ENCODE measurements around the gene UBE2D1. TPM values are rescaled to one million over a fixed set of nuclear protein-coding genes. Genes with fewer than 3 reads are reported as not detected.
A peak's percentile ranks its signal among the peaks of the same experiment; 100 is the strongest.

UBE2D1 gene
- total and polyA plus RNA-seq, 2 of the 13 experiments (the other 11 are each of a cell fraction or from before 2014, with no cell fraction given), result 6.2 to 13.8 TPM

DNA sequence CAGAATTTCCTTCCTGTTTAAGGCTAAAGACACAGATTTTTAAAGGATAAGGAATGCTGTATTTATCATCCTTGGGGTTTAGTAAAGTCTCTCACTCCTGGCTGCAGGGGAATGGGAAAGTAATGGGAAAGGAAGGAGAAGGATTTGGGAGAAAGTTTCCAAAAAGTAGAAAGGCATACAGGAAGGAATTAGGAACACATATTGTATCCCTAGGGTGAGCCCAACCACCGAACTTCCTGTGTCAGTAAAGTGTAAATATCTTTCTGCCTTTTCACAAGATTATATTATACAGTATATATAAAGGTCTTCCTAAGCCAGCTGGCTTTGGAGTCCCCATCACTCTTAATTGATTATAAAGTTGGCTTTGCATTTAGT, 12.0 kb upstream of the UBE2D1 start:
- intact Hi-C loops (cut with micrococcal nuclease; ENCODE audit: unreplicated experiment) (no loop called here), in situ Hi-C loops (cut with HindIII; ENCODE audit: extremely low pct_ligation_motif_present, low pct_unique_long_range_greater_than_20kb) (no loop called here)
- Histone ChIP-seq H3K4me2 (ENCODE audit: low read depth, low read length) (peak overlapping the region; percentile 74), H2AFZ (ENCODE audit: low read length) (peak overlapping the region; percentile 70), H3K4me3 (replicated peaks in 1 of 3; ENCODE audit: insufficient read depth in 1 of 3, low read depth in 2 of 3, low read length in 3 of 3) (peak overlapping the region in 2 of 3 experiments; percentile 40 to 50; a peak in 3 of 6 replicates), H3K4me1 (ENCODE audit: insufficient read depth, low read length) (peaks cover 36% of the 10 kb centered on the region), H3K79me2 (ENCODE audit: insufficient read depth, low read length) (no peaks in the 10 kb centered on the region), H4K20me1 (ENCODE audit: insufficient read depth, low read length) (no peaks in the 10 kb centered on the region), H3K27me3 (ENCODE audit: control insufficient read depth in 1 of 2, insufficient read depth in 2 of 2, low read length in 2 of 2) (no peaks in the 10 kb centered on the region), H3K36me3 (replicated peaks in 1 of 2; ENCODE audit: control insufficient read depth in 1 of 2, insufficient read depth in 2 of 2, low read length in 2 of 2) (no peaks in the 10 kb centered on the region), H3K27ac (ENCODE audit: extremely low read length, insufficient read depth, low read length) (peak overlapping the region; percentile 25), H3K9ac (ENCODE audit: insufficient read depth, low read depth, low read length) (no peak overlapping the region), H3K9me3 (ENCODE audit: low read length) (no peaks in the 10 kb centered on the region)
- no peak for DNase-seq (ENCODE audit: low spot score)
- ChIA-PET POLR2A (interaction anchor here (2.0 kb wide), 1 partner anchor 13 kb away, joined by 7 read pairs; no protein-coding TSS in a partner anchor), CTCF (ENCODE audit: low intra/inter-chr PET ratio, low total read pairs) (no interaction called here)
- peak; percentile 24; the same call in 2 of the 3 replicates for ATAC-seq
- WGBS (ENCODE audit: low lambda C conversion rate), result 13% methylated on average over 1 of the region's 1 CpG
- FAIRE-seq, result no peak
- no peak for TF ChIP-seq MEIS2 (CRISPR knock-in tag; IDR thresholded peaks at IDR 0.05)
- TF ChIP-seq ARNTL (CRISPR knock-in tag; IDR thresholded peaks at IDR 0.05), result no peak
- TF ChIP-seq PHF21A (CRISPR knock-in tag; IDR thresholded peaks at IDR 0.05), result peak; percentile 6; the same call in 1 of the 2 replicates
- TF ChIP-seq DPF2 (CRISPR knock-in tag; IDR thresholded peaks at IDR 0.05; ENCODE audit: borderline replicate concordance, low read depth), result 0 out of 2 replicates have a peak, but pooled peaks have one; percentile 1
- 0 out of 2 replicates have a peak, but pooled peaks have one; percentile 5 for TF ChIP-seq ZNF331 (CRISPR knock-in tag; IDR thresholded peaks at IDR 0.05)
- 0 out of 2 replicates have a peak, but pooled peaks have one; percentile 18 for TF ChIP-seq ZNF816 (CRISPR knock-in tag; IDR thresholded peaks at IDR 0.05; ENCODE audit: borderline replicate concordance)
- TF ChIP-seq HMG20A (CRISPR knock-in tag; IDR thresholded peaks at IDR 0.05; ENCODE audit: borderline replicate concordance), result no peak
- TF ChIP-seq ZNF674 (CRISPR knock-in tag; IDR thresholded peaks at IDR 0.05; ENCODE audit: low read depth), result no peak
- TF ChIP-seq MYC (CRISPR knock-in tag; IDR thresholded peaks at IDR 0.05; ENCODE audit: borderline replicate concordance), result no peak
- TF ChIP-seq, protein P1, sequence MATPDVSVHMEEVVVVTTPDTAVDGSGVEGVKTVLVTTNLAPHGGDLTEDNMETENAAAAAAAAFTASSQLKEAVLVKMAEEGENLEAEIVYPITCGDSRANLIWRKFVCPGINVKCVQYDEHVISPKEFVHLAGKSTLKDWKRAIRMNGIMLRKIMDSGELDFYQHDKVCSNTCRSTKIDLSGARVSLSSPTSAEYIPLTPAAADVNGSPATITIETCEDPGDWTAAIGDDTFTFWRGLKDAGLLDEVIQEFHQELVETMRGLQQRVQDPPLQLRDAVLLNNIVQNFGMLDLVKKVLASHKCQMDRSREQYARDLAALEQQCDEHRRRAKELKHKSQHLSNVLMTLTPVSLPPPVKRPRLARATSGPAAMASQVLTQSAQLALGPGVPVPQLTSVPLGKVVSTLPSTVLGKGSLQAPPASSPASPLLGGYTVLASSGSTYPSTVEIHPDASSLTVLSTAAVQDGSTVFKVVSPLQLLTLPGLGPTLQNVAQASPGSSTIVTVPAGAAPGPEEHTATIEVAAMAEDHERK (CRISPR knock-in tag; IDR thresholded peaks at IDR 0.05; ENCODE audit: low read depth), result no peak
- TF ChIP-seq, protein P2, sequence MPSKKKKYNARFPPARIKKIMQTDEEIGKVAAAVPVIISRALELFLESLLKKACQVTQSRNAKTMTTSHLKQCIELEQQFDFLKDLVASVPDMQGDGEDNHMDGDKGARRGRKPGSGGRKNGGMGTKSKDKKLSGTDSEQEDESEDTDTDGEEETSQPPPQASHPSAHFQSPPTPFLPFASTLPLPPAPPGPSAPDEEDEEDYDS (CRISPR knock-in tag; IDR thresholded peaks at IDR 0.05), result no peak
- no peak for TF ChIP-seq POLR2G (IDR thresholded peaks at IDR 0.05; ENCODE audit: low read depth, low read length)
- BruUV-seq (replicated peaks), result no TSS peak

Measured in HepG2 (cell line).